AG08396 (cell line): ENCODE data around the gene MYO7B.

Experiments
- DNase-seq: peaks from one replicate; pipeline ENCODE4 v3.0.0; 2012; ENCODE audit warnings: low spot score, mixed read lengths

The MYO7B gene

GRCh38 chr2:127637725-127638252, 102.3 kb downstream of the MYO7B start:
- DNase-seq: peak; percentile 91

GRCh38 chr2:127638361-127639110, 103.1 kb downstream of the MYO7B start:
- peak; percentile 21 for DNase-seq

DNA sequence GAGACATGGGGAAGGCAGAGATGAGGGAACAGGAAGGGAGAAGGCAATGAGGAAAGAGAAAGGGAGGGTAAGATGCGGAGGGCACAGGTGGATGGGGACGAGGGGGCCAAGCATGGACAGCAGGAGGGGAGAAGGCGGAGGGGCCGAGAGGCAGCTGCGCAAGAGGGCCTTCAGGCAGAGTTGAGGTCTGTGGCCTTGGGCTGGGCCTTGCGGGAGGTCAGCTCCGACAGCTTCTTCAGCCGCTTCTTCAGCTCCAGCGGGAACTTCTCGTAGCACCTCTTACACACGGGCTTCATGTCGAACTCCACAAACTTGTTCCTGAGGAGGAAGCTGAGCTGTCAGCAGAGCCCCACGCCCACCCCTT, 103.6 kb downstream of the MYO7B start:
- no peak for DNase-seq

GRCh38 chr2:127640082-127641072, 104.9 kb downstream of the MYO7B start:
- no peak for DNase-seq

- no peak for DNase-seq
Observed at GRCh38 chr2:127641133-127641532, 105.7 kb downstream of the MYO7B start.

DNA sequence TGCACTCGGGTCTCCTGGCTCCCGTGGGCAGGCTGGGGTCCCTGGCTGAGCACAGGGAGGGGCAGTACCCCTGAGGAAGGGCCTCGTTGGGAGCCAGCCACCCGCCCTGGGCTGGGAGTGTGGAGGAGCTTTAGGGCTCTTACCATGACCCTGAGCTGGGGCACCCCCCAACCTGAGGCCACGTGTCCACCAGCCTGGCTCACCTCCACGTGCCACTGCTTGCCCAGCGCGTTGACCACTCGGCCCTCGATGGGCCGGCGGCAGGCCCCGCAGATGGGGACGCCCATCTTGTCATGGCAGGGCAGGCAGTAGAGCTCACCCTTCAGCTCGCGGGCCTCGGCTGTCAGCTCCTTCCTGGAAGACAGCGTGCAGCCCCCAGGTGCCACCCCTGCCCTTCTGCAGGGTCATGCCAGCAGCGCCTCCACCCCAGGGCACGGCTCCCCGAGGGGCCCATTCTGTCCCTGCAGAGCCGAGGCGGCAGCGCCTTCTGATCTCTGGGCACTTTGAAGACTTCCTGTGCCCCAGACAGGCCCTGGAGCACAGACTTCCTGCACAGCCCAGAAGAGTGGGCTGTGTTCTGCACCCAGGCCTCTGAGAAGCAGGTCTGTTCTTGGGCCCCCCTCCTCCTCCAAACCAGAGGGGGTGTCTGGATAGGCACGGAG, 106.5 kb downstream of the MYO7B start:
- no peak for DNase-seq

GRCh38 chr2:127642706-127643438, 107.4 kb downstream of the MYO7B start:
- no peak for DNase-seq

GRCh38 chr2:127643439-127644065, 108.1 kb downstream of the MYO7B start:
- no peak for DNase-seq

DNA sequence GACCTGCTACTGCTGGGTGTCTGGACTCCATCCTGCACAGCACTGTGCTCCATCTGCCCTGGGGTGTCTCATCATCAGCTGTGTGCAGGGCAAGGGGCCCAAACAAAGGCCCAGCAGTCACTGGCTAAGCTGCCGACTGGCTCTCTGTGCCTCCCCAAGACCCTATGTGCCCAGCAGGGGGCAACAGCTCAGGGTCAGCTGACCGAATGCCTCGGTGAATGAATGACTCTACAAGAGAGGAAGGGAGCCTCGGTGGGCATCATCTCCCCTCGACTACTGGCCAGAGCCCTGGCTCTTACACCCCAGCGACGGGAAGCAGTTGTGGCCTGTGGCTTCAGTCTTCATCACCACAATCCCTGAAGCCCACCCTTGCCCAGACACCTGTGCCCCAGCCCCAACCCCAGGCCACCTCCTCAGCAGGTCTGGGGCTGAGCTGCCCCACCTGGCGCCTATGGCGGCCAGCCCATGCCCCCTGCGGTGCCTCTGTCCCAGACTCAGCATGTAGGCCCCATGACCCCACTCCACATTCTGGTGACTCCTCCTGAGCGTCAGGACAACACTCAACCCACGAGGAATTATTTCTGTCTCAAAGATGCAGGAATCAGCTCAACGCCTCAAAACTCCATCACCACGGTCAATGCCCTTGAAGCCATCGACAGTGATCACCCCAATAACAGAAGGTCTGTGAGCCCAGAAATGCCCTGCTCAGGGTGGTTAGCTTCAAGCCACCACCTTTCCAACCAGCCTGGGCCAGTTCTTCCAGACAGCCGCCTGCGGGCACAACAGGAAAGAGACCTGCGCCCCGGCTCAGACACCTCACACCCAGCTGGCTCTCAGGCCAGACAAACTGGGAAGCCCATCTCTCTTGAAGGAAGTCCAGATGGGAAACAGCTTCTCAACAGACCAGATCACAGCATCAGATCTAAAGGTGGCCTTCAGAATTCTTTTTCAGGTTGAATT, 108.9 kb downstream of the MYO7B start:
- no peak for DNase-seq

- no peak for DNase-seq
Observed at GRCh38 chr2:127645026-127645394, 109.5 kb downstream of the MYO7B start.

- DNase-seq: no peak
Observed at GRCh38 chr2:127645395-127646291, 110.2 kb downstream of the MYO7B start, which contains the start of gene GPR17. Gene GPR17, plus strand, starts transcription at chr2:127646153. Its CDS starts 4,583 bp downstream, at chr2:127650736.

GRCh38 chr2:127646487-127647241, 111.2 kb downstream of the MYO7B start:
- no peak for DNase-seq

DNA sequence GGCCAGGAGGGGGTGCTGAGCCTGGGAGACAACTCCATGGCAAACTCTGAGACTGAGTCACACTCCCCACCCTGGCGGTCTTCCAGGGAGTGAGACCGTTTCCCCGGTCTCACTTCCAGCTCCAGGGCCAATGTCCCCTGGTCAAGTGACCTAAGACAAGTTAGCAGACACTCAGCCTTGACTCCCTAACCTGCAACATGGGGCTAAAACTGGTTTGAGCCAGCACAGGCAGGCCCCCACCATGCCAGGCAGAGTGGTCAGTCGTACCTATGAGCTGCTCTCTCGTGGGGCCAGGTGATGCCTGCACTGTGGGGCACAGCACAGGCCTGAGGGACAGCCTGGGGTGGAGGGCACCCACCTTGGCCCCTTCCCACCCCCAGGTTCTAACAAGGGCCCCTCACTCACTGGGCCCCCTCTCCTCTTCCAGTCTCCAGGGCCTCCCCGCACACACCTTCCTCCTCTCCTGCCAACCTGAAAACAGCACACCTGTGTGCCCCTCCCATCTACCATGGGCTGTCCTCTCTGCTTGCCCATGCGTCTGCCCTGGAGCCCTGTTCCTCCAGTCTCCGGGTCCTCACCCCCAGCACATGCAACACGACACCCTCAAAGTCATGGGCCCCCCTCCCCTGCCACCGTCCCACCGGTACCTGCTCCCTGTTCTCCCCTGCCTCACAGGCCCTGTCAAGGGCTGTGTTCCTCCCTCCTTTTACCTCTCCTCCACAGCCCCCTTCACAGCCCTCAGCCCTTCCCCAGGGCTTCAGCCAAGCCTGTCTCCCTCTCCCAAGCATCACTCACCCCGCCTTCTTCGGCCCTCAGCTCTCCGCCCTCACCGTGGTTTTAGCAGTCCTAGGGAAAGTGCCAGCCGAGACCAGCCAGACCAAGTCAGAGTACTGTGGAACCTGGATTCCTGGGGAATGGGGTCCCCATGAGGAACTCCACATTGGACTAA, 112.0 kb downstream of the MYO7B start:
- no peak for DNase-seq

GRCh38 chr2:127648321-127648720, 112.8 kb downstream of the MYO7B start:
- no peak for DNase-seq

- no peak for DNase-seq
Observed at GRCh38 chr2:127649100-127649611, 113.7 kb downstream of the MYO7B start.

DNA sequence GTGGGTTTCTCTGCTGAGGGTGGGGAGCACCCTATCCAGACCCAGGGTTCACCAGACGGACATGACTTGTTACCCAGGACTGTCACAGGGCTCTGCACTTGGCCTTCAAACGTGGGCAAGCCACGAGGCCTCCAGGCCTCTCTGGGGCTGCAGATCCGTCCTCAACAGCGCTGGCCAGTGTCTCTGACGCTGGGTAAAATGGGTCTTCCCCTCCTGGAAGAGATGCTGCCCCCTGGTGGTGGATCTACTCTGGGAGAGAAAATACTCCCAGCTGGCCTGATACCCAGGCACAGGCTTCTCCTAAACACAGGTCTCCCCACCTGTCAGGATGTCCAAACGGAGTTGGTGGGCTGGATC, 114.2 kb downstream of the MYO7B start:
- peak; percentile 88 for DNase-seq
